Measurements from ENCODE around the gene NFIL3. TPM values are rescaled to one million over a fixed set of nuclear protein-coding genes. Genes with fewer than 3 reads are reported as not detected.

The NFIL3 gene
- polyA plus RNA-seq, 1 donor = 23.5 TPM

GRCh38 chr9:91421971-91422757, 1.5 kb downstream of the NFIL3 start:
- DNase-seq = no peak

GRCh38 chr9:91421128-91421765, 2.4 kb downstream of the NFIL3 start:
- peak; percentile 34 for DNase-seq

DNA sequence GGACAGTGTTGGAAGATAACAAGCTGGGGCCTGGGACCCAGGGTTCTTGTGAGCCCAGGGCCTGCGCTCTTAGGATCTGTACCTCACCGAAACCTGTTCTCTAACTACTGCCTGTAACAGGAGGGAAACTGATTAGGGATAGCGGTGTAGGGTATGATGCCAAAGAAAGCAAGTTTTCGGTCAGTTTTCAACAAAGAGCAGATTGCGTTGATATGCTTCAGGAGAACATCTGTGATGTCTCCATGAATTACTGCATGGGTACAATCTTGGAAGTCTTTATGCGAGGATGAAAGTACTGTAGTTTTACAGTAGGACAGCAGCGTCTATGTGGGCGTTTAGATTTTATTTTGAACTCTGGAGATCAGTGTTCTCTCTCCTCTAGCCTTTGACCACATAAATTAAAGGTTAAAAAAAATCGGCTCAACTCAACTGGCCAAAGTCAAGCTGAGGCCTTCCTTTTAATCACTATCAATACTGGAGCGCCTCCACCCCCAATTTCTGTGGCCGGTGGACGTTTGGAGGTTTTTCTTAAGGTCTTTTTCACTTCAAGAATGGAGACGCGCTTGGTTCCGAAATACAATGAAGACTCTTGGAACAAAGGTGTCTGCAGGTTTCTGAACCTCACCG, 3.0 kb downstream of the NFIL3 start:
- DNase-seq = no peak

- DNase-seq = no peak
These were observed 4.1 kb downstream of the NFIL3 start for GRCh38 chr9:91419222-91420191.

GRCh38 chr9:91418215-91418610, 5.4 kb downstream of the NFIL3 start:
- DNase-seq = no peak

GRCh38 chr9:91417602-91418214, 5.9 kb downstream of the NFIL3 start:
- DNase-seq = no peak

GRCh38 chr9:91416096-91416712, 7.4 kb downstream of the NFIL3 start:
- no peak for DNase-seq

- DNase-seq = no peak
These were observed 8.3 kb downstream of the NFIL3 start for GRCh38 chr9:91415290-91415689.

DNA sequence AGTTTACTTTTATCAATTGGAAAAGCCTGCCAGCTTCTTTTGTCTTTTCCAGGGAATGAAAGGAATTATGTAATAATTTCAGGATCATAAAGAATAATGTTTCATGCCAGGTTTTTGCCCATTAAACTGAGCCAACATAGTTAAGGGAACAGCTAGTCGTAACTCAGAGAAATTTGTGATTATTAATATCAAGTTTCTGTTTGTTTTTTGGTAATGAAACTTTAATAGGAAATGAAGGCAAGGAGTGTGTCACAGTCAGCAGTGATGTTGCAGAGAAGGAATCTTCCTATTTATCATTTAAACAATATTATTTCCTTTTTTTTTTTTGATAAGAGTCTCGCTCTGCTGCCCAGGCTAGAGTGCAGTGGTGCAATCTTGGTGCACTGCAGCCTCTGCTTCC, 10.7 kb downstream of the NFIL3 start:
- DNase-seq = no peak

DNA sequence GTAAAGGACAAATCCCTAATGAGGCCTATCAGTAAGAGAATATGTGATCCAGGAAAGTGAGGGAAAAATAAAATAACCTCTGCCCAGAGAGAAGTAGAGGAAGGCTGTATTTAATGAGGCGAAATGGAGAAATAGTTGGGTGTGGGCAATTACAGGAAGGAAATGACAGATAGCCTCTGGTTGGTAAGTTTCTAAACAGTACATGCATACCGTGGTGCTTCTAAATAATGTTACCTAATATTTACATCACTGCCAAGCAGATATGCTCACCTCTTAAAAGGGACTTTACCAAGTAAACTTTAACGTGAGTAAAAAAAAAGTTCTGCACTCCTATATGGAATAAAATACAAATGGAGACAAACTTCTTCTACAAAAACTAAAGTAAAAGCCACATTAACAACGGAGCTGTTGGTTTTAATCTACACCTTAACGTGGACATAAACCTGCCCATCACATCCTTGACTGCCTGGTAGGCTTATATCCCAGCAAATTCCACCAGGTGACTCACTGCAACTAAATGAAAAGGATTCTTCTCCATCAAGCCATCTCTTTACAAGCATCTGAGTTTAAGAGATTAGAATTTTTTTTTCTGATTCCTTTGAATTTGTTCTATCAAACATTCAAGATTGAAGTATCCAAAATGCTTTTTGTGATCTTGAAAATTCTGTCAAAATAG, 12.4 kb downstream of the NFIL3 start:
- DNase-seq = no peak

GRCh38 chr9:91410161-91410560, 13.5 kb downstream of the NFIL3 start:
- no peak for DNase-seq

GRCh38 chr9:91408475-91408874, 15.2 kb downstream of the NFIL3 start:
- DNase-seq = no peak

DNA sequence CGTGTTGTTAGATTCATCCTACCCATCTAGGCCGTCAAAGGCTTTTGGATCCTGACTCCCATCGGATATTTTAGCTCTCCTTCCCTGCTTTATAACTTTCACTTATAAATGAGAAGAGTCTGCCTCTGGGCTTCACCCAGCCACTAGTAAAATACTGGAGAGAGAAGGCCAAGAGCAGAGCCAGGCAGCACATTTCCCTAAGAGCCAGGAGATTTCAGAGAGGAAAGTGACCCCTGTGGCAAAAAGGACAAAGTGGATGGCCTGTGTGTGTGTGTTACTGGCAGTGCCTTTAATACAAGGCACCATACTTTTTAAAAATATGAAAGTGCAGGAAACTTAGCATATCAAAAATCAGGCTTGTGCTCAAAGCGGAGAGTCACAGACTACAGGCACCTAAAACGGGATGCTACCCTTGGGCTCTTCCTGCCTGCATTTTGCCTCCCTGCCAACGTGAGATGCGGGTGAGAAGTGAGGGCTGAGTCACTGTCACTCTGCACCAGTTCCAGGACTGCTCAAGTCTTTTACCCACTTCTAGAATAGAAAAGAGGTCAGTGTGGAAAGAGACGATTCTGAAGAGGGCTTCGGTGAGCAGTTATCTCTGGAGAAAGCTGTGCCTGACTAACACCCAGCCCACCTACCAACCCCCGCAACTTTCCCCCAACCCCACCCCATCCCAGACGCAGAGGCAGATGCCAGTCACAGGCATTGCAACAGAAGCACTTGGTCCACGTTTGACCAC, 15.9 kb downstream of the NFIL3 start:
- DNase-seq = no peak

DNA sequence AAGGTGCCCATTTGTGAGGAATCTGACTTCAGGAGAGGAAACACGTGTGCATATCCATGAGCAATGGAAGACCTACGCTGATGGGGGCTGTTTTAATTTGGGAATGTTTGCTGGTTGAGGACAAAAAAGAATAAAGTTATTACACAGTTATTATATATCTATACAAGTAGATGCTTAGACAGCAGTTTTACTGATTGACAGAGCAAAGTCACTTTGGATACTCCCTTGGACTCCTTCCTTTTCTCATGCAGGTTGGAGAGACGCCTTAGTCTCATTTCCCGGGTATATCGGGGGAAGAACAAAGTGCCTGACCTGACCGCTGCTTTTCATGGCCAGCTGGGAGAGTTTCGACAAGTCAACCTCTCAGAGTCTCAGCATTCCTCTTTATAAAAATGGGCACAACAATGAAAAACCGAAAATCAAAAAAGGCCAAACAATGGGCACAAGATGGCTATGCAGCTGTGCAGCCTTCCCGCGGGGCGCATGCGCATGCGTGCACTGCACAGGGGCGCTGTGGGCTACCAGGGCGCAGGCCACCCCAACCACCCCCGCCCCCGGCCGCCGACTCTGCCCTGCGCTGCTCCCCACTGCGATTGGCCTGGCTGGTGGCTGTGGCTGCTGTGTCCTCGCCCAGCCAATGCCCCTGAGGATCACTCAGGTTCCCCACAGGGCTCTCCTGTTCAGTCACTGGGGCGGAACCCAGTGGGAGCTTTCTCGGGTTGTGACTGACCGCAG, 18.1 kb downstream of the NFIL3 start:
- DNase-seq = no peak

DNA sequence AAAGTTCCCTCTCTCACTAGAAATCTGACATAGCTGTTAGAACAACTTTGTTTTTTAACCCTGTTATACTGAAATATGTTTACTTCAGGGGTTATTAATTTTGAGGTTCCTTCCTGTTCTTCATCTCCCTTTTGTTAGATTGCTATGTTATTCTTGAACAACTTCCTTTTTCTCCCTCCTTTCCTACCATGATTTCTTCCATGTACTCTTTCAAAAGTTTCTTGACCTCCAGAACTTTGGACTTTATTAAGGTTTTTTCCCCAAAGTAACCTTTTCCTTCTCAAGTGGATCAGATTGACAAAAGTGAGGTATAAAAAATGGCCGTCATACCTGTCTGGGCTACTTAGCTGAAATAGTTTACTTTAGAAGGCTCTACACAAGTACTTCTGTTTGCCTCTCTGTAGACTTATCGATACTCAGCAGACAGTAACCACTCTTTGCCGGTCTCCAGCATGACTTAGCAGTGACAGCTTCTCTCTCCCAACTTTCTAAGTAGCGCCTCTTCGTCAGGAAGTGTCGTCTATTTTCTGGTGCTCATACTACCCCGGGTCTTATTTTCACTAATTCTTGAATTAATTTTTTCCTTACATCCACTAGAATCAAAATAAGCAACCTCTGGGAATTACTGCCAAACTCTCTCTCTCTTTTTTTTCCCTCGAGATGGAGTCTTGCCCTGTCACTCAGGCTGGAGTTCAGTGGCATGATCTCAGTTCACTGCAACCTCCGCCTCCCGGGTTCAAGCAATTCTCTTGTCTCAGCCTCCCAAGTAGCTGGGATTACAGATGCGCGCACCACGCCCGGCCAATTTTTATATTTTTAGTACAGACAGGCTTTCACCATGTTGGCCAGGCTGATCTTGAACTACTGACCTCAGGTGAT, 19.7 kb downstream of the NFIL3 start:
- DNase-seq = no peak

- DNase-seq = no peak
These were observed 24.7 kb downstream of the NFIL3 start for GRCh38 chr9:91398926-91399325.

DNA sequence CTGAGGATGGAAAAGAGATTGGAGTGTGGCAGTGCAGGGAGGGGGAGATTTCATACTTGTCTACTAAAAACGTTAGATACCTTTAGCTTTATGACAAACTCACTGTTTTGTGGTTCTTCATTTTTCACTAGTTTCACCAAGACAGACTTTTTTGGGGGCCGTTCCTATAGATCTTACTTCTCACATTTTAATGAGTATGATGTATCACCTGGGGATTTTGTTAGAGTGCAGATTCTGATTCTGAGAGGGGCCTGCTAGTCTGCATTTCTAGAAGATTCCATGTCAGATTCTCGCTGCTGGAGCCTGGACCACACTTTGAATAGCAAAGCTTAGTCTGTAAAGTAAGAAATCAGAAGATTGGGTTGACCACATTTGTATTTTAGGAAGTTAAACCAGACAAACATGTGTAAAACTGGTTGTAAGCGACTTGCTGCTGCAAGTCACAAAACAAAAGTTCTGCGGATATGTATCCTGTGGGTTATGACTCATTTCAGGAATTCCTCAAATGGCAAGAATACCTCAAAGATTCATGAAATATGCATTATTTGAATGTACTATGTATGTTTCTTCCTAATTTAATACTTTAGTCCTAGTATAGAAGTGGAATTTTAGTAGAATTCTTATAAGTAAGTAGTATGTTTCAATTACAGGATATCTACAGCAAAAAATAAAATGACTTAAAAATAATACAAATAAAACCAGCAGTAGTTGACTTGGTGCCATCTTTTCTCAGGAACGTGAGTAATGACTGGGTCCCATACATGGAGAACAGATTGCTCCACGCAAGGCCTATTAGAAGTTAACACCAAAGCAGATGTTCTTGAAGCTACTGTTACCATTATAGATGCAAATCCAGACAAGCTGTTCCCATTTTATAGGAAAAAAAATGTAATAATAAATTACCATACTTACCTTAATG, 27.8 kb downstream of the NFIL3 start:
- DNase-seq = no peak
